Inflammatory macrophage (primary cell): ENCODE data around the gene DOK7.
"Not testable (repeated sequence)": the region's sequence is repeated elsewhere in the genome, so short reads cannot be mapped to it uniquely, and the experiment has no call there.

Source experiments
- DNase-seq, 2 donors: peaks; one replicate each; pipeline ENCODE4 v3.0.0-alpha.2; 2020 to 2022

The DOK7 gene

GRCh38 chr4:3508542-3508941, 45.4 kb downstream of the DOK7 start:
- peak; percentile 9 to 35 for DNase-seq

GRCh38 chr4:3510481-3510880, 47.4 kb downstream of the DOK7 start:
- no peak for DNase-seq

GRCh38 chr4:3511187-3511586, 48.1 kb downstream of the DOK7 start:
- no peak for DNase-seq

GRCh38 chr4:3511601-3512000, 48.5 kb downstream of the DOK7 start:
- DNase-seq: not testable (repeated sequence)

GRCh38 chr4:3512279-3512678, 49.2 kb downstream of the DOK7 start:
- DNase-seq: no peak

- no peak for DNase-seq
Measured at GRCh38 chr4:3512719-3513118, 49.6 kb downstream of the DOK7 start.

- DNase-seq: no peak
Measured at GRCh38 chr4:3513807-3514206, 50.7 kb downstream of the DOK7 start.

- peak in 1 of 2 donors; percentile 22 for DNase-seq
Measured at GRCh38 chr4:3514221-3514780, 51.2 kb downstream of the DOK7 start.

GRCh38 chr4:3514806-3515501, 51.8 kb downstream of the DOK7 start:
- no peak for DNase-seq

GRCh38 chr4:3515646-3516045, 52.5 kb downstream of the DOK7 start:
- no peak for DNase-seq

- DNase-seq: no peak
Measured at GRCh38 chr4:3516061-3516835, 53.1 kb downstream of the DOK7 start.

- no peak for DNase-seq
Measured at GRCh38 chr4:3516836-3517730, 54.0 kb downstream of the DOK7 start.

- no peak for DNase-seq
Measured at GRCh38 chr4:3517731-3518510, 54.8 kb downstream of the DOK7 start.

- no peak for DNase-seq
Measured at GRCh38 chr4:3518511-3518880, 55.4 kb downstream of the DOK7 start.

- DNase-seq: no peak
Measured at GRCh38 chr4:3518941-3519340, 55.8 kb downstream of the DOK7 start.

- no peak for DNase-seq
Measured at GRCh38 chr4:3519468-3520264, 56.6 kb downstream of the DOK7 start.

GRCh38 chr4:3520276-3520675, 57.2 kb downstream of the DOK7 start:
- no peak for DNase-seq

- DNase-seq: no peak
Measured at GRCh38 chr4:3520796-3521600, 57.9 kb downstream of the DOK7 start.

- DNase-seq: no peak
Measured at GRCh38 chr4:3521621-3522325, 58.7 kb downstream of the DOK7 start.

GRCh38 chr4:3522326-3522640, 59.2 kb downstream of the DOK7 start:
- DNase-seq: no peak
